GM18907 (cell line): ENCODE data around the gene EPB41L1.

Experiments used
- ATAC-seq: cut with Tn5 transposase; IDR thresholded peaks from one replicate; pipeline ENCODE4 v1.9.1; 2021; ENCODE audit warnings: mild to moderate bottlenecking, moderate library complexity; ENCODE audit not compliant: unreplicated experiment

EPB41L1 gene

GRCh38 chr20:36275441-36276189 is 121.1 kb downstream of the EPB41L1 start:
- ATAC-seq, result no peak

GRCh38 chr20:36277546-36277945 is 123.0 kb downstream of the EPB41L1 start:
- ATAC-seq, result no peak

- ATAC-seq, result no peak
These were observed 124.8 kb downstream of the EPB41L1 start for GRCh38 chr20:36279362-36279761.

GRCh38 chr20:36279776-36280175 is 125.2 kb downstream of the EPB41L1 start:
- no peak for ATAC-seq

GRCh38 chr20:36281785-36282380 is 127.3 kb downstream of the EPB41L1 start:
- no peak for ATAC-seq
